Activated T-cell treated with anti-CD3 and anti-CD28 coated beads, Interleukin-2, amount 50 U/mL, for 72 hours (primary cell): ENCODE results near the gene SPINT1. TPM values are rescaled to one million over a fixed set of nuclear protein-coding genes. Genes with fewer than 3 reads are reported as not detected.

Experiments
- ATAC-seq, 2 donors: fragments of 150-1000 bp; cut with Tn5 transposase; replicated peaks in 1 of 2; 2 replicates each; pipeline ENCODE4 v1.10.0; 2021; ENCODE audit warnings: moderate library complexity in 2 of 2, mild to moderate bottlenecking in 1 of 2
- DNase-seq, 2 donors: peaks; one replicate each; pipeline ENCODE4 v3.0.0; 2021 to 2022; ENCODE audit warnings: mixed read lengths in 1 of 2
- H3K27ac Mint-ChIP-seq: one replicate; pipeline ENCODE4 v1.8.0; 2022; ENCODE audit warnings: mild to moderate bottlenecking, moderate library complexity, mixed read lengths
- H3K27me3 Mint-ChIP-seq: one replicate; pipeline ENCODE4 v1.8.0; 2022; ENCODE audit warnings: low read depth, mixed read lengths
- H3K36me3 Mint-ChIP-seq, 2 donors: one replicate each; pipeline ENCODE4 v1.8.0; 2022; ENCODE audit warnings: mixed read lengths in 2 of 2, mild to moderate bottlenecking in 1 of 2; ENCODE audit not compliant: insufficient read depth in 2 of 2
- H3K4me1 Mint-ChIP-seq: one replicate; pipeline ENCODE4 v1.8.0; 2022; ENCODE audit warnings: low read depth, mixed read lengths
- H3K4me3 Mint-ChIP-seq, 2 donors: one replicate each; pipeline ENCODE4 v1.8.0; 2022; ENCODE audit warnings: mild to moderate bottlenecking in 2 of 2, mixed read lengths in 2 of 2, moderate library complexity in 2 of 2
- H3K9me3 Mint-ChIP-seq, 2 donors: one replicate each; pipeline ENCODE4 v1.8.0; 2022; ENCODE audit warnings: mixed read lengths in 2 of 2
- total RNA-seq, 2 donors: library from RNA; stranded (reverse); gene quantifications; one replicate each; pipeline ENCODE4 v1.2.3, GENCODE V29; 2022

Gene SPINT1
- total RNA-seq, 2 donors from 2014 or later, result 17.3 to 19.4 TPM

DNA sequence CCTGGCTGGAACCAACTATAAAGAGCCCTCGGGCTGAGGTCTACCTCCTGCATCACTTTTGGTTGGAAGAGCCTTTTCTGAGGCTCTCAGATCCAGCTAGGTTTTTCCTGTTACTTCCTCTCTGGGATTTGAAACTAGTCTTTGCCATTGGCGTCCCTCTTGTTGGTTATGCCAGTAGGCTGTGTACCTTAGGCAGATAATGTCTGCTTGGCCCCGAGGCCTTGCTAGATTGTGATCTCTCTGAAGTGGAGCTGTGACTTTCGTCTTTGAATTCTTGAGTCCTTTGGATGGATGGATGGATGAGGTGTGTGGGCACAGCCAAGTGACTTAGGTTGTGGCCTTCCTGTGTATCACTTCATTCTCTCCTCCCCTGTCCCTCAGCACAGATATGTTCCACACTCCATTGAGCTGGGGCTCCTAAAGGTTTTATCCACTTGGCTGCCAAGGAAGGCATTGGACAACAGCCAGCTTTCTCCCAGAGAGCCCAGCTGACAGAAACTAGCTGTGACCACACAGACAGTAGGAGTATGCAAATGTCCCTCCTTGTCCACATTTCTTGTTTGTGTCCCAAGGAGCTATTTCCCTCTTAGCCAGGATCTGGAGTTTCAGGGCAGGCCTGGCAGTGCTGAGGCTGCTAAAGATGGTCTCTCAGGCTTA is 28.7 kb upstream of the SPINT1 start:
- H3K27me3 Mint-ChIP-seq, result no peaks in the 10 kb centered on the region
- no peaks in the 10 kb centered on the region for H3K9me3 Mint-ChIP-seq
- H3K36me3 Mint-ChIP-seq, result peaks cover 2 to 4% of the 10 kb centered on the region in 2 donors
- DNase-seq, result no peak
- no peak overlapping the region for H3K27ac Mint-ChIP-seq
- no peak overlapping the region for H3K4me3 Mint-ChIP-seq
- H3K4me1 Mint-ChIP-seq, result no peaks in the 10 kb centered on the region
- ATAC-seq, result no peak

DNA sequence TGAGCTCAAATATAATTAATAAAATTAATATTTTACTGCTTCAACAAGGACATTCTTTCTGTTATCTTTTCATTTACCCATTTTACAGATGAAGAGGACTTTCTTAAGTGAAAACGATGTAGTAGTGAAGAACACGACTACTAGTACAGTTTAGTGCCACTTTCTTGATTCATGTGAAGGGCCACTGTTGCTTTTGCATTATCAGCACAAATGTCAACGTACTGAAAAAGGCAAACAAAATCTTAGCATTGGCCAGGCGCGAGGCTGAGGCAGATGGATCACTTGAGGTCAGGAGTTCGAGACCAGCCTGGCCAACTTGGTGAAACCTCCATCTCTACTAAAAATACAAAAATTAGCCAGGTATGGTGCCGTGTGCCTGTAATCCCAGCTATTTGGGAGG is 24.8 kb upstream of the SPINT1 start:
- ATAC-seq, result no peak
- Mint-ChIP-seq H3K4me3 (no peak overlapping the region), H3K9me3 (no peaks in the 10 kb centered on the region), H3K4me1 (no peaks in the 10 kb centered on the region), H3K27ac (no peak overlapping the region), H3K27me3 (no peaks in the 10 kb centered on the region), H3K36me3 (peaks cover 0 to 4% of the 10 kb centered on the region in 2 donors)
- DNase-seq, result no peak

DNA sequence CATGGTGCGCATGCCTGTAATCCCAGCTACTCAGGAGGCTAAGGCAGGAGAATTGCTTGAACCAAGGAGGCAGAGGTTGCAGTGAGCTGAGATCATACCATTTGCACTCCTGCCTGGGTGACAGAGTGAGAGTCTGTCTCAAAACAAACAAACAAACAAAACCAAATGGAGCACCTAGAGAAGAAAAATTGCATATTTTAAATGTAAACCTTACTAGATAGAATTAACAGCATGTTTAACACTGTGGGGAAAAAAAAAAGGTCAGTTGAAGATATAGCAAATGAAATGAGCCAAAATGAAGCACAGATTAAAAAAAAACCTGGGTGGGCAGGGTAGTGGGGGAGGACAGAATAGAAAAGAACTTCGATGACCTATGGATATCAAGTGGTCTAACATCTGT is 22.7 kb upstream of the SPINT1 start:
- Mint-ChIP-seq H3K4me3 (no peak overlapping the region), H3K4me1 (no peaks in the 10 kb centered on the region), H3K9me3 (no peaks in the 10 kb centered on the region), H3K27ac (no peak overlapping the region), H3K27me3 (no peaks in the 10 kb centered on the region), H3K36me3 (no peaks in the 10 kb centered on the region)
- no peak for DNase-seq
- no peak for ATAC-seq

DNA sequence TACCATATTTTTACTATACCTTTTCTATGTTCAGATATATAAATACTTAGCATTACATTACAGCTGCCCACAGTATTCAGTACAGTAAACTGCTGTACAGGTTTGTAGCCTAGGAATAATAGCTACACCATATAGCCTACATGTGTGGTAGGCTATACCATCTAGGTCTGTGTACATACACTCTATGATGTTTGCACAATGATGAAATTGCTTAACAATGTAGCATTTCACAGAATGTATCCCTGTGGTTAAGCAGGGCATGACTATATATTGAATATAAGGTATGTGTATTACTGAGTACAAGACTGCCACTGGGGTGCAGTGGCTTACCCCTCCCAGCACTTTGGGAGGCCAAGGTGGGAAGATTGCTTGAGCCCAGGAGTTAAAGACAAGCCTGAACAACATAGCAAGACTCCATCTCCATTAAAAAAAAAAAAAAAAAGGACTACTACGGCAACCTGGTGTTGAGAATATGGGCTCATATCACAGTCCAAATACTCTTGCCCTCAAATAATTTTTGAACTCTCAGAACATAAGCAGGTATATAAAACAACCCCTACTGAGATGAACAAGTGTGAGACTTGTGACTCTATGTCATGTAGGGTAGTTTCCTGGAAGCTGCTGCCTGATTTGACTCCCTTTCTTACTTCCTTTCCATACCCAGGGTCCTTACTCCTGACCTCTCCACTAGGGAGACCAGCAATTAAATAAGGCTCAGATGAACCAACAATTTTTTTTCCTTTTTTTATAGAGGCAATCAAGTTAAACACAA is 20.1 kb upstream of the SPINT1 start:
- DNase-seq, result no peak
- no peaks in the 10 kb centered on the region for H3K4me1 Mint-ChIP-seq
- no peaks in the 10 kb centered on the region for H3K36me3 Mint-ChIP-seq
- H3K27ac Mint-ChIP-seq, result peak overlapping the region; percentile 50
- H3K9me3 Mint-ChIP-seq, result no peaks in the 10 kb centered on the region
- H3K27me3 Mint-ChIP-seq, result no peaks in the 10 kb centered on the region
- peak; percentile 66 to 87 for ATAC-seq
- no peak overlapping the region for H3K4me3 Mint-ChIP-seq

DNA sequence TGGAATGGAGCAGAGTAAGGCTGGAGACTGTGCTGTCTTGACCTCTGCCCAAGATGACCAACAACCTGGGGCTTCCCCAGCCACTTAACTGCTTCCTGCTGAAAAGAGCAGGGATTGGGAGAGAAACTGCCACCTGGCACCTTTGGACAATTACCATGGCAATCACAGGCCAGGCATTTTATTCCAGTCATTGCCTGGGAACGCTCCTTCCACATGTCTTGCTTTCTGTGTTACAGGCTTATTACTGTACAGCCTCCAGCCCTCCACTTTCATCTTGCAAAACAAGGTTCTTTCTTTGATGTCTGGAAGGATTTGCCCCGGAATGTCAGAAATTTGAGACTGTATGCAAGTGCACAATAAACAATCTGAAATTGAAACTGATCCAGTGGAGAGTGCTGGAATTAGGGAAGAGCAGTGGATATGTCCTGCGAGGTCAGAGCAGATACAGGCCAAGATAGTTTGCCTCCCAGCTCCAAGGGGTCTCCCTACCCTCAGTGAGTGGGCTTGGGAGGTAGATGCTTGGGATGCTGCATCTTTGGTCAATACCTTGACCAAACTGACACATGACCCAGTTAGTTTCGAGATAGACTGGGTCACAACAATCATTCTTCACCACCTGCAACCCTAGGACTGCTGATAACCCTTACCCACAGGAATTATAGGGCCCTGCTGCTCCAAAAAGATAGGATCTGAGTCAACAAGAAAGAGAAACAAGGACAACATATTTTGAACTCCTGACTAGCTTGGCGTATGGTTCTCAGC is 18.0 kb upstream of the SPINT1 start:
- Mint-ChIP-seq H3K27ac (no peak overlapping the region), H3K27me3 (no peaks in the 10 kb centered on the region), H3K36me3 (no peaks in the 10 kb centered on the region), H3K4me3 (no peak overlapping the region), H3K9me3 (no peaks in the 10 kb centered on the region), H3K4me1 (no peaks in the 10 kb centered on the region)
- no peak for ATAC-seq
- DNase-seq, result no peak

DNA sequence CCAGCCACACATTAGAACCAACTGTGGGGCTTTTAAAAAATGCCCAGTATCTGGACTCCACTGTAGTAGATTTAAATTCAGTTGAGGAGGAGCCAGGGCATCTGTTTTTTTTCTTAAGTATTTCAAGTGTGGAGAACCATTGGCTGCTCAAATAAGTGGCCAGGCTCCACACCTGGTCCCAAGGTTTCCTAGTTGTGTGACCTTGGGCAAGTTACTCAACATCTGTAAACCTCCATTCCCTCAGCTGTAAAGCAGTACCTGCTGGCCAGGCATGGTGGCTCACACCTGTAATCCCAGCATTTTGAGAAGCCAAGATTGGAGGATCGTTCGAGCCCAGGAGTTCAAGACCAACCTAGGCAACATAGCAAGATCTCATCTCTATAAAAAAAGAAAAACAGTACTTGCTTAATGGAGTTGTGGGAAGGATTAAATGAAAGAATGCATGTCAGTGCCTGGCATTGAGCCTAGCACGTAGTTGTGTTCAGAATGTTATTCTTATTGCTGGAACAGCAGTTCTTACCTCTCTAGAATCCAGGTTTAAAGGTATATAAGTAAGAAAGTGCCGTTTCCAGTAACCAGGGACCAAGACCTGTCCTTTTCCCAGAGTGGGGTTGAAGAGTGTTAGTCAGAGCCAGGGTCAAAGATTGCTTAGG is 17.3 kb upstream of the SPINT1 start:
- Mint-ChIP-seq H3K27ac (no peak overlapping the region), H3K4me1 (no peaks in the 10 kb centered on the region), H3K4me3 (no peak overlapping the region), H3K9me3 (no peaks in the 10 kb centered on the region), H3K36me3 (no peaks in the 10 kb centered on the region), H3K27me3 (no peaks in the 10 kb centered on the region)
- no peak for DNase-seq
- no peak for ATAC-seq

DNA sequence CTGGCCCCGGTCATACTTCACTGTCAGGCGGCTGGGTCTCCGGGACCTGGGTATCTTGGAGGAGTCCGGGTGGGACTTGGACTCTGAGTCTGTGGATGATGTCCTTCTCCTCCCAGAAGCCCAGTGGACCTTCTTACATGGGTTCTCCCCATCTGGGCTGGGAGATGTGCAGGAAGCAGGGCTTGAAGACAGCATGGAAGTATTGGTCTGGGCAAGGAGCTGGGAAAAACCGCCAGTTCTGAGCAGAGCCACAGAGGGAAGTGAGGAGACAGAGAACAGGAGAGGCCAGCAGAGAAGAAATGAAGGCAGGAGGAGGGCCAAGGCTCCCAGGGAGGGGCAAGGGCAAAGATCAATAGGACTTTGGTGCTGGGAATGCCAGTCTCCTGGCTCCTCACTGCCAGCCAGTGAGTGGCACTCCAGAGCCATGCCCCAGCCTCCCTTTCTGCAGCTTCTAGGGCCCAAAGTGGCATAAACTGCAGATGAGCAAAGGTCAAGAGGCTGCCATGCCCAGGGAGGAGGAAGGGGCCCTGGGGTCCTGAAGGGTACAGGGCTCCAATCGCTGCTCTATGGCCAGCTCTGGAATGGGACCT is 15.3 kb upstream of the SPINT1 start, which contains the start of gene PPP1R14D:
Gene PPP1R14D (minus strand): TSS at position 262 of the 590 bp plus-strand sequence. CDS start 67 bp downstream, at position 195.
- Mint-ChIP-seq H3K9me3 (no peaks in the 10 kb centered on the region), H3K4me3 (no peak within 1 kb of the TSS), H3K27ac (no peak within 1 kb of the TSS), H3K36me3 (no peaks in the 10 kb centered on the region), H3K27me3 (no peaks in the 10 kb centered on the region), H3K4me1 (no peaks in the 10 kb centered on the region)
- no peak for DNase-seq
- no peak for ATAC-seq

DNA sequence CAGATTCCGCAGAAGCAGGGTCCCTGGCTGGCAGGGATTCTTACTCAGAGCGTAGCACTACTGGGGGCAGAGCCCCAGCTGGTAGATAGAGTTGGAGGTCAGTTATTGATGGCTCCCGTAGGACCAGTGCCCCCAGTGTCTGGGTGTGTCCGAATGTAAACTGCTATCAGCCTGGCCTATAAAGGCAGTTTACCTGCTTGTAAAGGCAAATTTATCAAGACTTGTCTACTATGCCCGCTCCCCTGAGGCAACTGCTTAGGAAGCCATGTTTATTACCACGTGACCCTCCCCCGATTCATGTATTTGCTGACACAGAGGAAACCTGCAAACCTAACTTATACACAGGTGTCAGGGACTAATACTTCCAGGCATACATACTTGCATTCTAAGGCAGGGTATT is 14.7 kb upstream of the SPINT1 start:
- Mint-ChIP-seq H3K36me3 (no peaks in the 10 kb centered on the region), H3K4me3 (no peak overlapping the region), H3K27me3 (no peaks in the 10 kb centered on the region), H3K27ac (no peak overlapping the region), H3K9me3 (no peaks in the 10 kb centered on the region), H3K4me1 (no peaks in the 10 kb centered on the region)
- DNase-seq (no peak), ATAC-seq (no peak)

DNA sequence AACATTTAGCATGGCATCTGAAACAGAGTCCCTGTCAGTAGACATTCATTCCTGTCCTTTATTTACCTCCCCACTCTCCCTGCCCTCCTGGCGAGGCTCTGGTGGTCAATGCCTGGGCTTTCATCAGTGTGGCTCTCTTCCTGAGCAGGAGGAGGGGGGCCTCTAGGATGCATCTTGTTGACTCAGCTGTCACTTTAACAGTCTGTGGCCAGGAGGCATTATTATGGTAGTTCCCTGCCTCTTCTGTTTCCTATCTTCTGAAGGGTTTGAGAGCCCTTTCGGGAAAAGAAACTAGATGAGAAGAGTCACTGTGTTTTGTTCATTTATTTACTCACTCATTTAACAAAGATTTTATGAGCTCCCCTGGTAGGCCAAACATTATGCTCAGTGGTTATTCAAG is 13.0 kb upstream of the SPINT1 start:
- Mint-ChIP-seq H3K9me3 (no peaks in the 10 kb centered on the region), H3K36me3 (no peaks in the 10 kb centered on the region), H3K27me3 (no peaks in the 10 kb centered on the region), H3K4me3 (no peak overlapping the region), H3K4me1 (no peaks in the 10 kb centered on the region), H3K27ac (no peak overlapping the region)
- no peak for ATAC-seq
- no peak for DNase-seq

DNA sequence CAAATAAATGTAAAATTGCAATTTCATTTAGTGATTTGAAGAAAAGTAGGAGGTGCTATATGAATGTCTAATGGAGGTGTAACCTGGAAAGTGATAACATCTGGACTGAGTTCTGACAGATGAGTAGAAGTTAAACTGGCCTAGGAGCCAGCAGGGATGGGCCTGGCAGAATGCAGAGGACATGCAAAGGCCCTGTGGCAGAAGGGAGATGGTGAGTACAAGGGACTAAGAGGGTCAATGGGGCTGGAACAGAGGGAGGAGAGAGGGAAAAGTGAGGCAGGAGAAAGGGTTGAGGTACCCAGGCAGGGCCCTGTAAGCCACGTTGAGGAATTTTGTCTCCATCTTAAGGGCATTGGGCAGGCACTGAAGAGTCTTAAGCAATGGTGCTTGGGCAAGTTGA is 12.0 kb upstream of the SPINT1 start:
- H3K27ac Mint-ChIP-seq, result no peak overlapping the region
- ATAC-seq (no peak), DNase-seq (no peak)
- no peaks in the 10 kb centered on the region for H3K9me3 Mint-ChIP-seq
- H3K27me3 Mint-ChIP-seq, result no peaks in the 10 kb centered on the region
- H3K4me3 Mint-ChIP-seq, result no peak overlapping the region
- H3K36me3 Mint-ChIP-seq, result no peaks in the 10 kb centered on the region
- no peaks in the 10 kb centered on the region for H3K4me1 Mint-ChIP-seq

DNA sequence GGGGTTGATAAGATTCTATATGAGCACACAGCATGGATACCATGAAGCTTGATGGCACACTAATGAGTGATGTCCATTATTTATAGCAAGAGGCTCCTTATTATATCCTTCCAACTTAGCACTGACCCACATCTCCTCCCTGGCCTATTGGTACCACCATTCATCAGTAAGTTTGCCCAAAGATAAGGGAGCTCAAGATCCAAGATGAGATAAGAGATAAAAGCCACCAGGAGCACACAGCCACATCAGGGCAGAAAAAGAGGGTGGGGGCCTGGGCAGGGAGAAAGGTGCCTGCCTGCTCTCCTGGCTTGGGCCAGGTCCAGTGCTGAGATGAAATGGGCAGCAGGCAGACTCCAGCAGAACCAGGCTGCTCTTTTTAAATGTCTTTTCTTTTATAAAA is 10.9 kb upstream of the SPINT1 start:
- Mint-ChIP-seq H3K9me3 (no peaks in the 10 kb centered on the region), H3K27me3 (no peaks in the 10 kb centered on the region), H3K4me1 (no peaks in the 10 kb centered on the region), H3K4me3 (no peak overlapping the region), H3K27ac (no peak overlapping the region), H3K36me3 (no peaks in the 10 kb centered on the region)
- DNase-seq (no peak), ATAC-seq (no peak)

DNA sequence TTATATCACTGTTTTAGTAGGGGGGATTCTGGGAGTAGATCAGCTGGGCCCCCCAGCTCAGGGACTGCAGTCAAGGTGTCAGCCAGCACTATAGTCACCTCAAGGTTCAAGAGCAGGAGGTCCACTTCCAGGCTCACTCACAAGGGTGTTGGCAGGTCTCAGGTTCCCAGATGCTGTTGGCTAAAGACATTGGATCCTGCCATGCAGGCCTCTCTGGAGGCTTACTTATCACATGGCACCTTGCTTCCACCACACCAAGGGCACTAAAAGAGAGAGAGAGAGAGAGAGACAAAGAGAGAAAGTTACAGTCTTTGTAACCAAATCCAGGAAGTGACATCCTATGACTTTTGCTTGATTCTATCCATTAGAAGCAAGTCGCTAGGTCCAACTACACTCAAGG is 7.8 kb upstream of the SPINT1 start:
- Mint-ChIP-seq H3K27ac (no peak overlapping the region), H3K9me3 (no peaks in the 10 kb centered on the region), H3K4me3 (no peak overlapping the region), H3K36me3 (no peaks in the 10 kb centered on the region), H3K4me1 (no peaks in the 10 kb centered on the region), H3K27me3 (no peaks in the 10 kb centered on the region)
- no peak for ATAC-seq
- no peak for DNase-seq

DNA sequence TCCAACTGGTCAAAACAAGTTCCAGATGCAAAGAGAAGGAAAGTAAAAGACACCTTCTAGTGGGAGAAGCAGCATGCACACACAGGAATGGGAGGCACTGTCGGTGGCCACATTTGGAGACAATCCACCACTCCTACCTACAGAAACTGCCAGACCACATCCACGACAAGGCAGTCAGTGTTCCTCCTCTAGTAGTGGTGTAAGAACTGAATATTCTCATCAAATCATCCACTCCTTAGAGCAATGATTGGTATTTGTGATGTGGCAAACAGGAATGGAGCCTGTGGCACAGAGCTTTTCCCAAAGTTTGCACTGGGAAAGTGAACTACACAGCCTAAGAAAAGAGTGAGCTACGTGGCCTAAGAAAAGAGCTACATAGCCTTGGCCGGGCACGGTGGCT is 5.1 kb upstream of the SPINT1 start:
- Mint-ChIP-seq H3K36me3 (no peaks in the 10 kb centered on the region), H3K4me1 (peaks cover 6% of the 10 kb centered on the region), H3K27ac (no peak overlapping the region)

More for the DNA sequence above, 5.1 kb upstream of the SPINT1 start:
- H3K9me3 Mint-ChIP-seq, result no peaks in the 10 kb centered on the region
- ATAC-seq (no peak), DNase-seq (no peak)
- H3K4me3 Mint-ChIP-seq, result no peak overlapping the region
- peaks cover 9% of the 10 kb centered on the region for H3K27me3 Mint-ChIP-seq
